Urothelium cell line (cell line): Measurements from ENCODE around the gene HDGF.

Source experiments
- DNase-seq: peaks from one replicate; pipeline ENCODE4 v3.0.0; 2011; ENCODE audit warnings: low spot score, mixed read lengths
- FAIRE-seq: peaks from 2 replicates; lab custom pipeline; 2011; peaks lifted over from hg19 to GRCh38; lab: Jason Lieb, UNC

HDGF gene

GRCh38 chr1:156751451-156751756 is at the start of gene HDGF:
Gene HDGF (minus strand): TSS chr1:156751675. CDS start chr1:156751429, 246 bp downstream.
- no peak for FAIRE-seq
- no peak for DNase-seq

DNA sequence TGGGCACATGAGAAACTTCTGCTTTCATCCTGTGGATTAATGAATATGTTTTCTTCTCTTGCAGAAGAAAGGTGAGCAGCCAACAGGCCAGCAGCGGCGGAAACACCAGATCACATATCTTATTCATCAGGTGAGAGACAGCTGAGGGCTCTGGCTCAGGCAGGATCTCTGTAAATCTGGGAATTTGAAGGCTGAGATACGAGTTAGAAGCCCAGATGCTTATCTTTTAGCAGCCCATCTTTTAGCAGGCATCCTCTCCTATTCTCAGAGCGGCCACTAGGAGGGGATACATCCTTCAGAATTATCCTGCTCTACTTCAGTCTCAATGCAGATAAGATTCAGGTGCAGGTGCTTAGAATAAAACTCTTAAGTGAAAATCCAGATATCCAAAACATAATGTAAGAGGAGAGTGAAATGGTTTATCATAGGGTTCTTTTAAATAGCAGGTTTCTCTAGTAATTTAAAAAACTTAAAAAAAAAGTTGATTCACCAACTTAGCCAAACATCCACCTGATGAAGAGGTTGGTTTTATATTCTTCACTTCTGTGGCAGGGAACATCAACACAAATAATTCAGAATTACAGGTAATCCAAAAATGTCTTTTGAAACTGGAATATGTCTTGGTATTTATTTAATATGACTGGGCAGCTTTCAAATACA is 45.9 kb upstream of the HDGF start:
- DNase-seq (peak; percentile 54), FAIRE-seq (no peak)

DNA sequence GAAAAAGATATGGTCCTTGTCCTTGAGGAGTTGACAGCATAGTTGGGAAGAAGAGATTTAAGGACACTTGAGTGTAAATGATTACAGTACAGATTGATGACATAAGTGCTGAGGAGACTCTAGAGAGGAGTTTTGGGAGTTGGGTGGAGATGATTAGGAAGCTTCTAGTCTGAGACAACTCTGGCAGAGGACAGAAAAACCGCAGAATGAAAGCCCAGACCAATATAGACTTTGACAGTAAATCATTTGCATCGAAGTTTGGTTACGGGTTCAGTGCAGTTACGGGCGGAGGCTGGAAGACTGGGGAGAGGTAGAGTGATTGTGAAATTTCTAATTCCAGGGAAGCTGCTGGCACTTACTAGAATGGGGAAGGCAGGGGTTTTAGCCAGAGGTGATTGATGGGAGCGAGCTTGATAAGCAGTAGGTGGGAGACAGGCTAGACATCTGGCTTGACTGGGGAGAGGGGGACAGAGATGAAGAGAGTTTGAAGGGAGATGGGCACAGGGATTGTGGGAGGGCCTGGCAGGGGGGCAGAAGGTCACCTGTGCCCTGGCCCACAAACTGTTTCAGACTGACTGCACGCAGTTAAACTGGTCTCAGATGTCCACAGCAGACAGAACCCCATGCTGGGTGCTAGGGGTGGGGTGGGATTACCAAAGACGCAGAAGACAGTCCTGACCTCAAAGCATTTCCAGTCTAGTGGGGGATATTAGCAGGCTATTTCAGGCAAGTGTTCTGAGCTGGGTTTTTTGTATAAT is 45.0 kb upstream of the HDGF start:
- no peak for FAIRE-seq

DNA sequence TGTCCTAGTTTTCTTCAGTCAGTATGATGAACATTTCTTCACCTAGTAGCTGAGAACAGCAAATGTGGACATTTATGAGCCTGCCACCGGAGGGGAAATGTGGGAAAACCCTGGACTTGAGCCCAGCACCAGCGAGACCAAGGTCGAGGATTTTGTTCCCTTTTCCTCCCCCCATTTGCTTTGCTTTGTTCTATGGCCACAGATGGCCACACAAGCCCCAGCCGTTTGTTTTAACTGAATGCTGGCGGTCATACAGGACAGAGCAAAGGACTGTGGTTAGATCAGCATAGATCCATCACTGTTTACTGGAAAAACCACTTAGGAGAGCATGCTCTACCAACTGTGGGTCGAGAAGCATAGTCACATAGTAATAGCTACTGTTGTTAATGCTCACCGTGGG is 44.3 kb upstream of the HDGF start:
- FAIRE-seq (no peak), DNase-seq (no peak)

More for the DNA sequence above, 45.0 kb upstream of the HDGF start:
- no peak for DNase-seq

- no peak for FAIRE-seq
These were observed 43.9 kb upstream of the HDGF start for GRCh38 chr1:156795374-156795733.

GRCh38 chr1:156794506-156795373 is 43.3 kb upstream of the HDGF start:
- FAIRE-seq (no peak), DNase-seq (no peak)

More at GRCh38 chr1:156795374-156795733, 43.9 kb upstream of the HDGF start:
- DNase-seq = no peak

DNA sequence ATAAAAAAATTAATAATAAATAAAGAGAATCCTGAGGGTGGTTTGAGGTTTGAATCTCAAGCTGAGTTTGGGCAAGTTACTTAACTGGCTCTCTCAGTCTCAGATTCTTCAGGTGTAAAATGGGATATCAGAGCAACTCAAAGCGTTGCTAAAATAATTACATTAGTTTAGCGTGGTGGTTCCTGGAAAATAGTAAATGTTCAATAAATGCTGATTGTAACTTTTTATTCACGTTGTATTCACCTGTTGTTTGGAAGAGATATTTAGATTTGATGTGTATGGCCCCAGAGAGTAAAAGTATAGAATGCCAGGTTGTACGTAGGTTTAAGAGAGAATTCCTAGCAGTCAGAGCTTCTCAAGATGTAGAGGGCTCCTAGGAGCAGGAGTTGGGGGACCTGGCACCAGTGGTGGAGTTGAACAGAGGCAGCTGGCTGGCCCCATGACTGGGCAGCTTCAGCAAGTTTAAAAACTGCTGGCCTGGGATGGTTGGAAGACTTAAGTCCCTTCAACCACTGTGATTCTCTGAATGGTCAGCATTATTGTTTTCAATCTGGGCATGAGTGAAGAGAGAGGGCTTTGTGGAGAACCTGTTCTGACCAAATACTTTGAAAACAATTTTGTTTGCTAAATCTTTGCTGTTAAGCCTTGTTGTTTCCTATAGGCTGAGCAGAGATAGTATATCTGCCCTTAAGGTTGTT is 38.3 kb upstream of the HDGF start:
- no peak for DNase-seq
- FAIRE-seq = no peak

- FAIRE-seq (no peak), DNase-seq (no peak)
These were observed 36.7 kb upstream of the HDGF start for GRCh38 chr1:156788136-156788535.

- no peak for FAIRE-seq
- no peak for DNase-seq
These were observed 35.2 kb upstream of the HDGF start for GRCh38 chr1:156786640-156787039.

GRCh38 chr1:156785458-156785857 is 34.0 kb upstream of the HDGF start:
- no peak for FAIRE-seq
- no peak for DNase-seq

GRCh38 chr1:156781585-156782186 is 30.2 kb upstream of the HDGF start:
- DNase-seq = no peak
- no peak for FAIRE-seq

- FAIRE-seq (no peak), DNase-seq (no peak)
These were observed 26.1 kb upstream of the HDGF start for GRCh38 chr1:156777573-156777972.

- DNase-seq (no peak), FAIRE-seq (no peak)
These were observed 25.5 kb upstream of the HDGF start for GRCh38 chr1:156776942-156777341.

DNA sequence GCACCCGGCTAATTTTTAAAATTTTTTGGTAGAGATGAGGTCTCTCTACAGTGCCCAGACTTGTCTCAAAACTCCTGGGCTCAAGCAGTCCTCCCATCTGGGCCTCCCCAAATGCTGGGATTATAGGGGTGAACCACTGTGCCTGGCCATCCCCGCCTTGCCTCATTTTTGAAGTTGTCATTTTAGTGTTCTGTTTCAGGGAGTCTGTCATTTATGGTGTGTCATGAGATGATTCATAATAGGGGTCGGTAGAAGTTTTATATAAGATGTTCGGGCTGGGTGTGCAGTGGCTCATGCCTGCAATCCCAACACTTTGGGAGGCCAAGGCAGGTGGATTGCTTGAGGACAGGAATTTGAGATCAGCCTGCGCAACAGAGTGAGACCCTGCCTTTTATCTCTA is 24.3 kb upstream of the HDGF start:
- DNase-seq = no peak
- FAIRE-seq = no peak

DNA sequence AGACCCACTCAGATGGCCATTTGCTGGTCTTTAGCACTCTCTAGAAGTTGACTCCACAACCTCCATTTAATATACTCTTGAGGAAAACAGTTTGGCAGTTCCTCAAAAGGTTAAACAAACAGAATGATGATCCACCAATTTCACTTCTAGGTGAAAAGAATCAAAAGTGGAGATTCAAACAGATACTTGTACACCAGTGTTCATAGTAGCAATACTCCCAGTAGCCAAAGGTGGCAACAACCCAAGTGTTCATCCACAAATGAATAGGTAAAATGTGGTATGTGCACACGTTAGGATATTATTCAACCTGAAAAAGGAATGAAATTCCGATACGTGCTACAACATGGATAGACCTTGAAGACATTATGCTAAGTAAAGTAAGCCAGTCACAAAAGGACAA is 22.1 kb upstream of the HDGF start:
- FAIRE-seq (no peak), DNase-seq (no peak)

- FAIRE-seq (no peak), DNase-seq (no peak)
These were observed 21.4 kb upstream of the HDGF start for GRCh38 chr1:156772728-156773497.

DNA sequence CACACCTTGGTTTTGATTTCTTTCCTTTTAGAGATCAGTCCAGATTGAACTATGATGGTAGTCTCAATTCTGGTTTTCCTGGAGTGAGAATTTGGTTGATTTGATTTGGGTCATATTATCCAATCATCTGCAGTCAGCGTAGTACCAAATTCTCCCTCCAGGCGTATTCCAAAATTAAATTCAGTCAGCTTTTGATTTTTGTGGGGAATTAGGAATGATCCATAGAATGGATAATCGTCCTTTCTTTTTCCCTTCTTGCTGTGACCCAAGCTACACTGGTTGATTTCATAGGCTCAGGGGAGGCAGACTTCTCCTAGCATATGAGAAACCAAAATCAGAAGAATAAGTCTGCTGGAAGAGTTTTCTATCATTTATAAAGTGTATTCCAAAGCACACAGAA is 20.7 kb upstream of the HDGF start:
- DNase-seq (no peak), FAIRE-seq (no peak)

DNA sequence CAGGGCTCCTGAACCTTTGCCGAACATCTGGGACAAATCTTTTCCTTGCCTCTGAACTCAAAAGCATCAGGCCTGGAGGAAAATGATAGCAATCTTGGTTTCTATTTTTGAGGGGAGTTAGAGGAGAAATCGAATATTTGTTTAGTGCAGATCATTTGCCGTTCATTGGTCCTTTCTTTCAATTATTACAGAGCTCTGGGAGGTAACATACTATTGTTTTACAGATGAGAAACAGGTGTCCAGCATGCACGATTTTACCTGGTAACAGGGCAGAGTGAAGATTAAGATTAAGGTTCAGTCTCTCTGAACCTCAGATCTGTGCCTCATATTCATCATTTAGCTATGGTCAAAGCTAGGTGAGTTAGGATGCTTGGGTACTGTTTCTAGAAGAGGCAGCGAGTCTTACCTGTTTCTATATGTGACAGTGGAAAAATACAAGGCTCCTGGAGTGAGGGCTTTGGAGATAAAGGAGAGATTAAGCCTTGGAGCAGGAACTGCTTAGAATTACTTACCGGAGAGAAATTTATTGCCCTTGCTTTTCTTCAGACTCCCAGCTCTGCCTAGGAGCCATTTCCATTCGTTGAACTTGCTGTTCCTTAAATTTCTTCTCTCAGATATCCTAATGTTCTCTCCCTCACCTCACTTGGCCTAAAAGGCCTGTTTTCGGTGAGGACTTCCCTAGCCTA is 17.3 kb upstream of the HDGF start:
- no peak for FAIRE-seq

DNA sequence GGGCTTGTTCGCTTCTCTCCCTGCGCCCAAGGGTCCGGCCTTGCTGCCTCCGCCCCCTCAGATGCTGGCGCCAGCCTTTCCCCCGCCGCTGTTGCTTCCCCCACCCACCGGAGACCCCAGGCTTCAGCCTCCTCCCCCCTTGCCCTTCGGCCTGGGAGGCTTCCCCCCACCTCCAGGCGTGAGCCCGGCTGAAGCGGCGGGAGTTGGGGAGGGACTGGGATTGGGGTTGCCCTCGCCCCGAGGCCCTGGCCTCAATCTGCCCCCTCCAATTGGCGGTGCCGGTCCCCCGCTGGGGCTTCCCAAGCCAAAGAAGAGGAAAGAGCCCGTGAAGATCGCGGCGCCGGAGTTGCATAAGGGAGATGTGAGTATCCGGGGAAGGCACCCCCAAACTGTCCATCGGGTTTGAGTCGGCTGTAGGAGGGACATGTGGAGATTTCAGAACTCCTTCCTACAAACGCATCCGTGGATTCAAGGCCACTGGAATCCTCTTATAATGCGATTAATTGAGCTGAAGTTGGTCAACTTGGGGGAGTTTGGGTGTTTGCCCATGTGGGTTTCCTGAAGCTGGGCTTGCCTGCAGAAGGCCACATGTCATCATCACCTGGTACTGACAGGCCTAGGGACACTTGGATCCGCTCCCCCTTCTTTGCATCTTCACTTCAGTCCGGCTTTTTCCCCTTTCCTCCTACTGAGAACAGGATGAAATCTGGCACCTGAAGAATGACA is 16.6 kb upstream of the HDGF start:
- DNase-seq (no peak), FAIRE-seq (no peak)

More for the DNA sequence above, 17.3 kb upstream of the HDGF start:
- DNase-seq = no peak
